ENCODE results near the gene SPG11.
A peak's percentile ranks its signal among the peaks of the same experiment; 100 is the strongest.

- TF ChIP-seq CTCF (IDR thresholded peaks at IDR 0.05) (no peak), POLR2A (IDR thresholded peaks at IDR 0.05) (peak in 1 of 2 donors; percentile 47)
Observed at GRCh38 chr15:44606740-44607139, 56.7 kb downstream of the SPG11 start.

Data from thyroid gland (tissue), 4 donors.